Dedifferentiated amniotic fluid mesenchymal stem cell (primary cell): Measurements from ENCODE around the gene TMA7B.

Source experiments
- DNase-seq: peaks from one replicate; pipeline ENCODE4 v3.0.0-alpha.2; 2016; ENCODE audit errors: extremely low spot score

The TMA7B gene

GRCh38 chr22:40001800-40002577, 41.8 kb downstream of the TMA7B start:
- peak; percentile 38 for DNase-seq

DNA sequence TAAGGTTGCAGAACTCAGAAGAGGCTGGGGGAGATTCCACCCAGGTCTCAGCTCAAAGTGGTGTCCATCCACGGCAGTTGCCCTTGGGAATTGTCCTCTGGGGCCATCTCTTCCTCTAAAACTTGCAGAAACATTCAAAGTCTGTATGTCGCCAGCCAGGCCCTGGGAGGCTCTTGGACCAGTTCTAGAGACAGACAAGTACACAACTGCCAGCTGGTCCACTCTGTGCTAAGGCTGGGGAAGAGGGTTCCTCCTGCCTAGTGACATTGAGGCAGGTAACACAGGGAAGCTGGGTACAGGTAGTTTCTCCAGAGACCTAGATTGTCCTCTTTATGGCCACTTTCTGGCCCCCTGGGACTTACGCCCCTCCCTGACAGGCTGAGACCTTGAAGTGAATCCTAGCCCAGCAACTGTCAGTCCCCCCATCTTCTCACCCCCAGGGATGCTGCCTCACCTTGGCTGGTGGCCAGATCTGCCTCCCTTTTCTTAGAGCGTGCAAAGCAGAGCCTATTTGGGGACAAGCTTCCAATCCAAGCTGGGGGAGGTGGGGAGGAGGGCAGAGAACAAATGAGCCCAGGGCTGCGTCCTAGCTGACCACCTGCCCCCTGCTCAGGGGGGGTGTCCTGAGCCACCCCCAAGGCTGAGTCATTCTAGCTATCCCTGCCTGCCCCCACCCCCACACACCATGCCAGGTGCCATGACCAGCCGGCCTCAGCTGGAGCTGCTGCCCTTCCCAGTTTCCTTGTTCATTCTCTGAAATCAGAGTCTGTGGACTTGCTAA, 42.9 kb downstream of the TMA7B start:
- no peak for DNase-seq

DNA sequence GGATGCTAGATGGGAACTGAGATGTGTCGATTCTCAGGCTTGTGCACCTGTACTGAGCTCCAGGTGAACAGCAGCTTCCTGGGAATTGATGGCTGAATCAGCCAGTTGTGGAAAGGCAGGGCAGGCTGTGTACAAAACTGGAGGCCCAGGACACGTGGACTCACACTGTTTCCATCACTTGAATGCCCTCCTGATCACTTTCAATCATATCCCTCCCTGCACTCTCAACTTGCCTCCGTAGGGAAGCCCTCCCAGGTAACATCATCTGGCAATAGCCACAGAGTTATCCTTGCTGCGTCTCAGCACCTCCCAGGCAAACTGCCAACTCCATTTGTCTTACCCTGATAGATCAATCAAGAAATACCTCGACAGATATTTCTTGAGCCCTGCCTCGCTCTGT, 44.6 kb downstream of the TMA7B start:
- DNase-seq: no peak

GRCh38 chr22:40006641-40007040, 46.4 kb downstream of the TMA7B start:
- no peak for DNase-seq

DNA sequence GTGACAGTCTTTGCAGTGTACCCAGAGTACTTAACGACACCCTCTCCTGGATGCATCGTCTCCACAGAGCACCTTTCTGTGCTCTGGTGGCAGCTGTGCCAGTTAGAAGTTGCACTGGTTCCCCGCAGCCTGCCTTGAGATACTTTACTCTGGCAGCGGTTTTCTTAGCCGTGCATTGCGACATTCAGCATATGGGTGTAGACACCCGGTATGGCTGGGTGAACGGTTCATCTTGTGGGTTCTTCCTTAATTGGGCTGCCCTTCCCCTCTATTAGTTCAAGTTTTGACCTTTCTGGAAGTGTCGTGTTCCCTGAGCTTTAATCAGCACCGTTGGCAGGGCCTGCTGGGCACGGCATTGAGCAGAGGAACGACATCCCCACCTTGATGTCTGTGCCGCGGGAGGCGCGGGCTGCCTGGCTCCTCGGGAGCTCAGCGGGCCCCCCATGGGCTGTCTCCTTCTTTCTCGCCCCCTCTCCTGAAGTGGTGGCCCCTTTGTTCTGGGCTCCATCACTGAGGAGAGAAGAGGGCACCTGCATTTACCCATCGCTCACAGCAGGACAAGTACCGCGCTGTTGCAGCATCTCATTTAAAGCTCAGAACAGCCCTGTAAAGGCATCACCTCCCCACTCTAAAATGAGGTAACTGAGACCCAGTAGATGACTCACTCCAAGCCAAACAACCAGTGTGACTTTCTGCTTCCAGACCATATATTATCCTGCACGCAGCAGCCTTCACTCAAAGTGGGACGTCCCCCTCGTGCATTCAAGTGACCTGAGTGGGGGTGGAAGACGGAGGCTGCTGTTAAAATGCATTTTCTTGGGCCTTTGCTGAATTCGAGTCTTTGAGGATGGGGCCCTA, 47.9 kb downstream of the TMA7B start:
- DNase-seq: no peak

GRCh38 chr22:40008726-40009291, 48.6 kb downstream of the TMA7B start:
- DNase-seq: no peak

GRCh38 chr22:40009292-40009774, 49.1 kb downstream of the TMA7B start:
- DNase-seq: no peak

GRCh38 chr22:40009951-40010671, 49.9 kb downstream of the TMA7B start:
- no peak for DNase-seq

DNA sequence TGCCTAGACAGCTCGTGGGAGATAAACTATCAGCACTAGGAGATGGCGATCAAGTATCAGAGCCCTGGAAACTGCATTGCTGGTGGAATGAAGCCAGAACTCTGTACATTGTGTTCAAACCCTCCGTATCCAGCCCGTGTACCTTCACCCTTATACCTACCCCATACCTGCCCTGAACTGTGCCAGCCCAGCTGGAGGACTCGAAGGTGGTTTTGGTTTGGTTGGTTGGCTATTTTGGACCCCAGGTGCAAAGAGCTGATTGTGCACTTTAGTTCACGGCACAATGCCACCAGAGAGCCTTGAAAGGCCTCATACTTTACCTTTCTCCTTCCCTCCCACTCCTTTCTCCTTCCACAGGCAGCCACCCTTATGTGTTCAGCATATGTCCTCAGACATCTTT, 50.5 kb downstream of the TMA7B start:
- DNase-seq: no peak
